OCI-LY3 (cell line): Measurements from ENCODE around the gene BBX.
A peak's percentile ranks its signal among the peaks of the same experiment; 100 is the strongest.

ENCODE experiments used
- H2AFZ ChIP-seq: fragments of 200-600, 300-600 bp; shearing (Covaris generic); 2 replicates; pipeline ENCODE4 v1.6.0; 2014; ENCODE audit warnings: antibody characterized with exemption, low read depth, low read length
- H3K27ac ChIP-seq: fragments of 200-600, 300-600 bp; sonication (generic); 2 replicates; pipeline ENCODE4 v1.5.1; 2014; ENCODE audit warnings: mild to moderate bottlenecking, low read length, moderate library complexity, mixed read lengths
- H3K27me3 ChIP-seq: fragments of 200-600, 300-600 bp; sonication (generic); 2 replicates; pipeline ENCODE4 v1.6.1; 2014; ENCODE audit warnings: low read depth, low read length, mixed read lengths
- H3K36me3 ChIP-seq: fragments of 200-600, 300-600 bp; sonication (generic); replicated peaks from 2 replicates; pipeline ENCODE3; 2014; ENCODE audit warnings: low read depth, low read length, mixed read lengths
- H3K4me1 ChIP-seq: fragments of 300-600, 200-600 bp; sonication (generic); 2 replicates; pipeline ENCODE4 v1.6.1; 2014; ENCODE audit warnings: low read length, mixed read lengths
- H3K4me2 ChIP-seq: fragments of 200-600, 300-600 bp; sonication (generic); 2 replicates; pipeline ENCODE4 v1.6.1; 2014; ENCODE audit warnings: low read length, mixed read lengths
- H3K4me3 ChIP-seq: fragments of 300-600, 200-600 bp; sonication (generic); 2 replicates; pipeline ENCODE4 v1.5.1; 2014; ENCODE audit warnings: antibody characterized with exemption, mild to moderate bottlenecking, low read length, moderate library complexity
- H3K79me2 ChIP-seq: fragments of 300-600, 200-600 bp; shearing (Covaris generic); 2 replicates; pipeline ENCODE4 v1.6.1; 2014; ENCODE audit warnings: mild to moderate bottlenecking, low read length, mixed read lengths
- H3K9ac ChIP-seq: fragments of 300-600, 200-600 bp; shearing (Covaris generic); 2 replicates; pipeline ENCODE4 v1.6.0; 2014; ENCODE audit warnings: mild to moderate bottlenecking, low read length, moderate library complexity
- H3K9me3 ChIP-seq: fragments of 200-600, 300-600 bp; shearing (Covaris generic); 2 replicates; pipeline ENCODE4 v1.6.1; 2014; ENCODE audit warnings: low read length, mixed read lengths; ENCODE audit not compliant: insufficient read depth
- H4K20me1 ChIP-seq: fragments of 200-600, 300-600 bp; sonication (generic); 2 replicates; pipeline ENCODE4 v1.6.1; 2016; ENCODE audit warnings: low read length, mixed read lengths; ENCODE audit not compliant: insufficient read depth
- EZH2phosphoT487 ChIP-seq: fragments of 200-600 bp; shearing (Covaris generic); IDR thresholded peaks from 2 replicates; pipeline ENCODE4 v1.6.1; 2018; ENCODE audit warnings: antibody characterized with exemption, mixed run types, low read depth
- TF ChIP-seq, protein P1 (sequence below): fragments of 200-600, 300-600 bp; sonication (generic); IDR thresholded peaks from 2 replicates; pipeline ENCODE4 v1.5.1; 2014; ENCODE audit warnings: antibody characterized with exemption, low read length, low read depth

The BBX gene

DNA sequence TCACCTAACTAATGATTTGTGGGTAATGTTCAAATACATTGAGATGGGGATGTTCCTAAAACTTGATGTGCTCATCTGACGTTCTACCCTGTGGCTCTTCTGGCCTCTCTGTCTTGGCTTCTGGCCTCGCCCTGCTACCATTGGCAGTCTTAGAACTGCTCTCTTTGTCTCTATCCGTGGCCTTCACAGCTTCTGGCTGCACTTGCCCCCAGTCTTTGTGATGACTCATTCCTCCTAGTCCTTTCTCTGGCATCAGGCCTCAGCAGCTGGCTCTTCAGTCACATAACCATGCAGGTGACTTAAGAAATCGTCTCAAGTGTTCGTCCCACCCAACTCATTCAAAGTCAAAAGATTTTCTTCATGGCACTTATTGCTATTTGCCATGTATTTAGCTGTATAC, 188.1 kb downstream of the BBX start:
- Histone ChIP-seq H3K4me2 (no peak overlapping the region), H3K36me3 (peaks cover 7% of the 10 kb centered on the region), H3K79me2 (no peaks in the 10 kb centered on the region), H3K4me1 (no peaks in the 10 kb centered on the region), H3K27me3 (no peaks in the 10 kb centered on the region), H2AFZ (no peak overlapping the region), H4K20me1 (no peaks in the 10 kb centered on the region), H3K9me3 (no peaks in the 10 kb centered on the region), H3K9ac (no peak overlapping the region), H3K27ac (no peak overlapping the region), H3K4me3 (no peak overlapping the region)
- TF ChIP-seq EZH2phosphoT487, result no peak
- TF ChIP-seq, protein P1, sequence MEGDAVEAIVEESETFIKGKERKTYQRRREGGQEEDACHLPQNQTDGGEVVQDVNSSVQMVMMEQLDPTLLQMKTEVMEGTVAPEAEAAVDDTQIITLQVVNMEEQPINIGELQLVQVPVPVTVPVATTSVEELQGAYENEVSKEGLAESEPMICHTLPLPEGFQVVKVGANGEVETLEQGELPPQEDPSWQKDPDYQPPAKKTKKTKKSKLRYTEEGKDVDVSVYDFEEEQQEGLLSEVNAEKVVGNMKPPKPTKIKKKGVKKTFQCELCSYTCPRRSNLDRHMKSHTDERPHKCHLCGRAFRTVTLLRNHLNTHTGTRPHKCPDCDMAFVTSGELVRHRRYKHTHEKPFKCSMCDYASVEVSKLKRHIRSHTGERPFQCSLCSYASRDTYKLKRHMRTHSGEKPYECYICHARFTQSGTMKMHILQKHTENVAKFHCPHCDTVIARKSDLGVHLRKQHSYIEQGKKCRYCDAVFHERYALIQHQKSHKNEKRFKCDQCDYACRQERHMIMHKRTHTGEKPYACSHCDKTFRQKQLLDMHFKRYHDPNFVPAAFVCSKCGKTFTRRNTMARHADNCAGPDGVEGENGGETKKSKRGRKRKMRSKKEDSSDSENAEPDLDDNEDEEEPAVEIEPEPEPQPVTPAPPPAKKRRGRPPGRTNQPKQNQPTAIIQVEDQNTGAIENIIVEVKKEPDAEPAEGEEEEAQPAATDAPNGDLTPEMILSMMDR, result no peak

DNA sequence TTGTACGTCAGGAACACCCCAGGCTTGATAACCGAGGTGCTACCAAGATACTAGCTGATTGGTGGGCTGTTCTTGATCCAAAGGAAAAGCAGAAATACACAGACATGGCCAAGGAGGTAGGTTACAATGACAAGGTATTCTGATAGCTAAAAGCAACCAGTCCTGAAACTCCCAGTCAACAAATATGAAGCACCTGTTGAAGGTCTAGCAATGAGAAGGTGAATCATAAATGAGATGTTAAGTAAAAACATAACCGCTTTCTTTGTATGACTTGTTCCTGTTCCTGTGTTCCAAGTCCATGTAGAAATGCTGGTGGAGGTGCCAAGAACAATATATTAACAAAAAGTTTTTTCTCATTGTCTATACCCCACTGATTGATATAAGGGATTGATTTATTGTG, 194.0 kb downstream of the BBX start:
- H3K79me2 ChIP-seq, result no peaks in the 10 kb centered on the region

DNA sequence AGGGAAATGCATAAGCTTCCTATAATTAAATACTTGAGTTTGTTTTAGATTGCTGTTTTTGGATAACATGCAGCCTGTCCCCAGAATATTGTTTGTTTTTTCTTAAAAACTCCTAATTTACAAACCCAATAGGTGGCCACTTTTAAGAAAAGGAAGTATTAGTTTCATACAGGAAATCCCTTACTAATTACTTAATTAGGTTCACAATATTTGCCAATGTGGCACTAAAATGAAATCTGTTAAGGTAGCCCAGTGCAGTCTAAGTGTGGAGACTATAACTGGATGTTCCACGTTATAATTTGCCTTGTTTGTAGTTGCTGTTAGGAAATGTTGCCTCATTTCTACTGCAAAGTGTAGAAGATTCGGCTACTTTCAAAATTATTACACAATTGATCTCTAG, 195.8 kb downstream of the BBX start:
- H4K20me1 ChIP-seq, result no peaks in the 10 kb centered on the region
- H3K9me3 ChIP-seq, result no peaks in the 10 kb centered on the region
- no peak overlapping the region for H3K4me3 ChIP-seq
- no peak overlapping the region for H3K9ac ChIP-seq
- H3K4me2 ChIP-seq, result peak overlapping the region; percentile 5; the same call in 1 of the 2 replicates
- TF ChIP-seq, protein P1, result no peak
- TF ChIP-seq EZH2phosphoT487, result no peak
- H3K36me3 ChIP-seq, result no peaks in the 10 kb centered on the region
- H3K79me2 ChIP-seq, result no peaks in the 10 kb centered on the region
- H3K27me3 ChIP-seq, result no peaks in the 10 kb centered on the region
- peaks cover 7% of the 10 kb centered on the region for H3K4me1 ChIP-seq
- H3K27ac ChIP-seq, result no peak overlapping the region
- H2AFZ ChIP-seq, result no peak overlapping the region

More for the DNA sequence above, 194.0 kb downstream of the BBX start:
- peaks cover 7% of the 10 kb centered on the region for H3K4me1 ChIP-seq
- H3K9me3 ChIP-seq, result no peaks in the 10 kb centered on the region
- no peaks in the 10 kb centered on the region for H3K36me3 ChIP-seq
- no peak overlapping the region for H2AFZ ChIP-seq
- no peak for TF ChIP-seq EZH2phosphoT487
- TF ChIP-seq, protein P1, result no peak
- H3K4me3 ChIP-seq, result no peak overlapping the region
- no peak overlapping the region for H3K27ac ChIP-seq
- H4K20me1 ChIP-seq, result no peaks in the 10 kb centered on the region
- no peak overlapping the region for H3K9ac ChIP-seq
- no peaks in the 10 kb centered on the region for H3K27me3 ChIP-seq
- H3K4me2 ChIP-seq, result no peak overlapping the region

DNA sequence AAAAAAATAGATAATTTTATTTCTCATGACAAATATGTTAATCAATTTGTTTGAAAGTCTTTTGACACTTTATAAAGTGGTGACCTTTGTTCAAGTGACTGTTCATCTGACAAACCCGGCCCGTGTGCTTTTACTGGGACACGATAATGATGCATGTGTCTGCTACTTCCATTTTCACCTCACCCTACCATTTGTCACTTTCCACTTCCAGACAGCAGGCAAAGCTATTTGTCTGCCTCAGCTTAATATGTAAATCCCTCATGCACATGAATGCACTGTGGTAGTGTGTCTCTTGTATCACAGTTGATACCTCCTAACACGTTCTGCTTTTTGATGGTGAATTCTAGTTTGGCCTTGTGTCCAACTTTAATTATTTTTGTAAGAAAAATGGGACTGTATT, 204.3 kb downstream of the BBX start:
- no peak overlapping the region for H3K9ac ChIP-seq
- no peak overlapping the region for H3K27ac ChIP-seq
- H4K20me1 ChIP-seq, result no peaks in the 10 kb centered on the region
- peaks cover 9% of the 10 kb centered on the region for H3K36me3 ChIP-seq
- no peaks in the 10 kb centered on the region for H3K4me1 ChIP-seq
- H2AFZ ChIP-seq, result no peak overlapping the region
- H3K4me2 ChIP-seq, result no peak overlapping the region
- H3K27me3 ChIP-seq, result no peaks in the 10 kb centered on the region
- H3K4me3 ChIP-seq, result no peak overlapping the region
- no peaks in the 10 kb centered on the region for H3K9me3 ChIP-seq
- TF ChIP-seq EZH2phosphoT487, result no peak
- TF ChIP-seq, protein P1, result no peak
- H3K79me2 ChIP-seq, result no peaks in the 10 kb centered on the region
